NOMO-1 treated with DMSO at 0.1 percent for 48 hours (cell line): ENCODE data around the gene CNOT9.
"Not testable (repeated sequence)": the region's sequence is repeated elsewhere in the genome, so short reads cannot be mapped to it uniquely, and the experiment has no call there.

ENCODE experiments used
- DNase-seq: peaks from one replicate; lab custom pipeline; 2025; ENCODE audit not compliant: unreplicated experiment; lab: John Stamatoyannopoulos, UW

Gene CNOT9, protein sequence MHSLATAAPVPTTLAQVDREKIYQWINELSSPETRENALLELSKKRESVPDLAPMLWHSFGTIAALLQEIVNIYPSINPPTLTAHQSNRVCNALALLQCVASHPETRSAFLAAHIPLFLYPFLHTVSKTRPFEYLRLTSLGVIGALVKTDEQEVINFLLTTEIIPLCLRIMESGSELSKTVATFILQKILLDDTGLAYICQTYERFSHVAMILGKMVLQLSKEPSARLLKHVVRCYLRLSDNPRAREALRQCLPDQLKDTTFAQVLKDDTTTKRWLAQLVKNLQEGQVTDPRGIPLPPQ

DNA sequence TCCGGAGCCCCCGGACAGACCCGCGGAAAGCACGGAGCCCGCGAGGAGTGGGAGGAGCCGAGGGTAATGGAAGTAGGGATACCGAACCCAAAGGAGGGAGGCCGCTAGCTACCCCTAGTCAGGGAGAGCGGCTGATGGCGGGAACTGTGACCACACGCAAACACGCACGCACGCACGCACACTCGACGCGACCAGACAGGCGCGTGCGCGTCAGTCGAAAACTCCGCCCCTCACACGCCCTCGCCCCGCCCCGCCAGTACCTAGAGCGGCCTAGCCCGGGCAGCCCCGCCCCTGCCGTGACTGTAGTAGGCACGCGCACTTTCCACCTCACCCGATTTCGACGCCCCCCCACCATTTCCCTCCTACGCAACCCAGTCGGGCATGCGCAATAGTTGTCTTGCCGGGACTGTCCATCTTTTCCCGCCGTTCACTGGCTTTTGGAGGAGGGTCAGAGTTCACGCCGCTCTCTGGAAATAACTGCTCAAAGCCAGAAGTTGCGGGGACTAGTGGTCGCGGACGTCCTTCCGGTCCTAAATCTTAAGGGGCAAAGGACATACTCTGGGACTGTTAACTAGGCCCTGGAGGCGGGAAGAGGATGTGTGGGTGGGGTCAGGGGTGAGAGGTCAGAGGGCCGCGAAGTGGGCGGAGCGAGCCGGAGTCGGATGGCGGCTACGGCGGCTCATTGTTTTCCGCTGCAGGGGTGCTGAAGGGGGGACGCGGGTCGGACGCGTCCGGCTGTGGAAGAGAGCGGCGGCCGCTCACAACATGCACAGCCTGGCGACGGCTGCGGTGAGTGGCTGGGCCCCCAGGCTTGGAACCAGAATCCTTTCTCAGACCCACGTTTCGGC is at the start of gene CNOT9, which contains the start of gene USP37:
CNOT9 (plus strand) TSS at position 650 of the 848 bp plus-strand sequence; CDS start at position 766, 116 bp downstream.
USP37 (minus strand) TSS at position 162 of the 848 bp plus-strand sequence. CDS start 9,698 bp downstream, outside the sequence.
- DNase-seq: peak; percentile 98

DNA sequence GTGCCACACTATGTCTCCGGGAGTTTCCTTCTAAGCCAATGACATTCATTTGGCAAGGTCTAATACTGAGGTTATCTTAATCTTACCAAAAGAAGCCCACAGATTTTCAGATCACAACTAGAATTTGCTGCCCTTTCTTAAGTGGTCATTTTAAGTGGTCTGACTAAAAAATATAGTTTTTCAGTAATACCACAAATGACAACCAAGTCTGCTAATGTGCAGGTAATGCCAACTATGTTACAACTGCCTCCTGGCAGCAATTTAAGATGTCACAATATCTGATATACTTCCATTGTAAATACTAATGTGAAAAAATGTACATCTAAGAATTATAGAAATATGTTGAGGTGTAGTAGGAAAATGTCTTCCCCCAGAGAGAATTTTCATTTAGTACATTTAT is 49.8 kb upstream of the CNOT9 start:
- no peak for DNase-seq

DNA sequence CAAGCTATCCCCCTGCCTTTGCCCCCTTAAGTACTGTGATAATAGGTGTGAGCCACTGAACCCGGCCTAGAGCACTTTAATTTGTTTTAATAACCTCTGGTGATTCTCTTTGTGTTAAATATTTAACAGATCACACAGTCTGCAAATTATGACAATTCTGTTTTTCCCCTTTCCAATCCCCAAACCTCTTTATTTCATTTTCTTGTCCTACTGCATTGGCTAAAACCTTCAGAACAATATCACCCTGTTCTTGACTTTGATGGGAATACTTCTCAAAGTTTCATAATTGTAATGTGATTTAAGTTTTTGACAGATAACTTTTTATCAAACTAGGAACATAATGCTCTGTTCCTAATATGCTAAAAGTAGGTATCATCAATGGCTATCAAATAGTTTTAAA is 45.0 kb upstream of the CNOT9 start:
- DNase-seq: no peak

DNA sequence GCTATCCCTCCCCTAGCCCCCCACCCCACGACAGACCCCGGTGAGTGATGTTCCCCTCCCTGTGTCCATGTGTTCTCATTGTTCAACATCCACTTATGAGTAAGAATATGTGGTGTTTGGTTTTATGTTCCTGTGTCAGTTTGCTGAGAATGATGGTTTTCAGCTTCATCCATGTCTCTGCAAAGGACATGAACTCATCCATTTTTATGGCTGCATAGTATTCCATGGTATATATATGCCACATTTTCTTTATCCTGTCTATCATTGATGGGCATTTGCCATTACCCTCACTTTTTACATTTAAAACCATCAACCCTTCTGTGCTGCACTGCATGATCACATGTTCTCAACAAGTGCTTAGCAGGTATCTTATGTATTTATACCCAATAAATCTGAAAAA is 40.2 kb upstream of the CNOT9 start:
- not testable (repeated sequence) for DNase-seq

DNA sequence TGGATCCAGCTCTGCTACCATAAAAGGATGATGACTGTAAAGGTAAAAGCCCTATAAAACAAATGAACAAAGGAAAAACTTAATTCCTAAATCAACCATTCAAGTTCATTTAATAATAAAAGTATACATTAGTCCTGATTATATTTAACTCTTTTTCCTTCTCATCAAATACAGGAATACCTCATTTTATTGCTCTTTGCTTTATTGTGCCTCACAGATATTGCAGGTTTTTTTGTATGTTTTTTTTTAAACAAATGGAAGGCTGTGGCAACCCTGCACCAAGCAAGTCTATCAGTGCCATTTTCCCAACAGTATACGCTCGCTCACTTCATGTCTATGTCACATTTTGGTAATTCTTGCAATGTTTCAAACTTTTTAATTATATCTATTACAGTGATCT is 38.6 kb upstream of the CNOT9 start:
- no peak for DNase-seq

DNA sequence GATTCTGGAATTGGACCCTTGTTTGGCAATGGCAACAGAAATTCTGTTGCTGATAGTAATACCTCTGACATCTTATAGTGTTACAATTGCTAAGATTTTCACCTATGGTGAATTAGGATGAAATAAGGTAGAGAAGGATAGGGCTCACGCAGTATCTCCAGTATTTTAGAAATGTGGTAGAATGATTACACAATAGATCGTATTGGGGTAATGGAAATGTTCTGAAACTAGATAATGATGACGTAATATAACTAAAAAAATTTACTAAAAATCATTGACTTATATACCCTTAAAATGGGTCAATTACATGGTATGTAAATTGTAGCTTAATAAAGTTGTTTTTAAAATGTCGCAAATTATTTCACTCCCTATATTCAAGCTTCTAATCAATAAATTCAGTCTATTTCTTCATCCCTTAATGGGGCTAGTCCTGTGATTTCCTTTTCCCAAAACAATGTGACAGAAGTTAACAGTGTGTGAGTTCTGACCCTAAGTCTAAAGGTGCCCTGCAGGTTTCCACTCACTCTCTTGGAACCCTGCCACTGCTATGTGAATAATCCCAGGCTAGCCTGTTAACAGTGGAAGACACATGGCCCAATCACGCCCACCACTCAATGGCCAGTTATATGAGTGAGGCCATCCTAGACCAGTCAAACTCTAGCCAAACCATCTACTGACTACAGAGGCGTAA is 31.7 kb upstream of the CNOT9 start:
- DNase-seq: no peak

DNA sequence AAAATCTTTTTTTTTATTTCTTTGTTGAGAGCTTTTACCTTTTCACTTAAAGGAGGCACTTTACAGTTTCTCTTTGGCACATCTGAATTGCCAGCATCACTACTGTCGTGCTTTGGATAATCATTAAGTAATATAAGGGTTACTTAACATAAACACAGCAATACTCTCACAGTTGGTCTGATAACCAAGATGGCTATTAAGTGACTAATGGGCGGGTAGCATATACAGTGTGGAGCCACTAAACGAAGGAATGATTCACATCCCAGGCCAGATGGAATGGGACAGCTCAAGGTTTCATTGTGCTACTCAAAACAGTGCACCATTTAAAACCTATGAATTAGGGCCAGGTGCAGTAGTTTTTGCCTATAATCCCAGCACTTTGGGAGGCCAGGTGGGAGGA is 28.6 kb upstream of the CNOT9 start:
- DNase-seq: no peak

DNA sequence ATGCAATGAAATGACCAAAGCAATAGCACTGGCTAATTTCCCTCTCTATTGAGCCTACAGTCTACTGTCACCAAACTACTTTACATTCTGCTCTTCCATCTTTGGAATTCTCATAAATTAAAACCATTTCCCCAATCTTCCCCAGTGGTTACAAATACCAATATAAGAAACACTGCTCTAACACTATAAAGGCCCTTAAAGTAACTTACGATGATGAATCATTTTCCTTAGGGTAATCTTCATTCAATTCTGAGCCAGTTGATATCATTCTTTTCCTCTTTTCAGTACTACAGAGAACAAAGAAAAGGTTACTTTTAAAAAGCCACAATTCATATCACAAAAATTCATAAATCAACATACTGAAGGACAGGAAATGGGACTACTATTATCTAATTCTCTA is 22.6 kb upstream of the CNOT9 start:
- DNase-seq: no peak

DNA sequence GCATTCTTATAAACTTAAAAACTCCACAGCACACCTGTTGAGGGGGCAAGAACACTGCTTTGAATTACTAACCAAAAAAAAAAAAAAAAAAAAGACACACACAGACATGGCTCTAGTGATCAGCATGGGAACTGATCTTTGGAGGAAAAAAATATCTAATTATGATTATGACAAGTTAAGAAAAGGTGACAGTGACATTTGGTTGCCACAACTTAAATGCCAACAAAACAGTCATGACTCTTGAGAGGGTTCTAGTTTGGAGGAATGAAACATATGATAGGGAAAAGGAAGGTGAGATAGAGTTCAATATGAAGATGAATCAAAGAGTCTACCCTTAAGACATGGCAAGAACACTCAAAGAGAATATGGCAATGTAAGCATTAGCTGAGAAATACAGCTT is 21.1 kb upstream of the CNOT9 start:
- no peak for DNase-seq

DNA sequence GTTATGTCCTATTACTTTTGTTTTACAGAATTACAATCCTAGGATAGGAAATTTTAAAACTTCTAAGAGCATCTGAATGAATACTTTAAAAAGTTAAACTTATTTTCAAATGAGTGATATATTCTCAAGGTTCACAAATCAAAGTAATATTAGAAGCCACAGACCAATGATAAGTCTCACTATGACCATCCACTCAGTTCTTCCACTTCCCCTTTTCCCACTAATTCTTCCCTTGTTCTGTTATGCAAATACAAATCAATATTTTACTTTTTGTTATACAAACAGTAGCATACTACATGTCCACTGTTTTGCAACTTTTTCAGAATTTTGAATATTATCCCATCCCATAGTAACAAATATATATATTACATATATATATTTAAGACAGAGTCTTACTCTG is 20.7 kb upstream of the CNOT9 start:
- DNase-seq: no peak

DNA sequence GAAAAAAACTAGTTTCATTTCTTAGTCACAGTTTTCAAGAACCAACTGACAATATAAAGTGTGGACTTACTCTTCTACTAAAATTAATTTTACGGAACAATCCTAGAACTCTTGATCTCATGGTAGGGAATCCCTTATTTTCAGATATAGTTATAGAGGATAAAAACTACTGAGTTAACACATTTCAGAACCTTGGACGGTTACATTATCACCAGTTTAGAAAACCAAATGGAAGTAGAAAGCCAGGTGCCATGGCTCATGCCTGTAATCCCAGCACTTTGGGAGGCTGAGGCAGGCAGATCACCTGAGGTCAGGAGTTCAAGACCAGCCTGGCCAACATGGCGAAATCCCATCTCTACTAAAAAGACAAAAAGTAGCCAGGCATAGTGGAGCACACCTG is 14.4 kb upstream of the CNOT9 start:
- DNase-seq: not testable (repeated sequence)

DNA sequence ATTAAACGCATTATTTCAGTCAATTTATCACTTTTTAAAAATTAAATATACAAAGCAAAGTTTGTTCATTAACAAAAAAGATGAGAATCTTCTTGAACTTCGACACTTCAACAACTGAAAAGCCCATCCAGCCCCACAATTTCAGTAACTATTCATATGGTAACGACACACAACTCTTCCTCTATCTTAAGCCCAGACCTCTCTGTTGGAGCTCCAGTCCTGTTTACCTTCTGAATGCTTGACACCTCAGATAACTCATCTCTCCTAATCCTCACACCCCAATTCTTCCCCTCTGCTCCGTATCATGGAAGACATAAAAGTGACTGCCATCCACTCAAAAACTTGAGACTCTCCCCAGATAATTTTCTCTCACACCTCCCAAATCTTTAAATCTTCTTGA is 13.1 kb upstream of the CNOT9 start:
- DNase-seq: no peak

DNA sequence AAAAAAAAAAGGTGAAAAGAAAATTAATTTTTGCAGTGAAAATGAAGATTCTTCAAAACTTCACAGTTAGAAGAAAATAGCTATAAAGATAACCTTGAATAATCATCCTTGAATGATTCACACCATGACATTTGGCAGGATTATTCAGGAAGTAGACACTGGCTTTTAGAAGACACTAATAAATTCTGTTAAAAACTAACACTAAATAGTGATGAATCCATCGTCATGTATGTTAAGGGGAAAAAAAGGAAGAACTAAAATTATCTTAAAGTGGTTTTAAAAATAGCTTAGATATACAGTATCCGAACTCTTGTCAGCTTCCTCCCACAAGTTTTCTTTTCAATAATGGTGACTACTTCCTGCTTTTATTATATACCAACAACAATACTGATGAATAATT is 10.7 kb upstream of the CNOT9 start:
- peak; percentile 72 for DNase-seq

DNA sequence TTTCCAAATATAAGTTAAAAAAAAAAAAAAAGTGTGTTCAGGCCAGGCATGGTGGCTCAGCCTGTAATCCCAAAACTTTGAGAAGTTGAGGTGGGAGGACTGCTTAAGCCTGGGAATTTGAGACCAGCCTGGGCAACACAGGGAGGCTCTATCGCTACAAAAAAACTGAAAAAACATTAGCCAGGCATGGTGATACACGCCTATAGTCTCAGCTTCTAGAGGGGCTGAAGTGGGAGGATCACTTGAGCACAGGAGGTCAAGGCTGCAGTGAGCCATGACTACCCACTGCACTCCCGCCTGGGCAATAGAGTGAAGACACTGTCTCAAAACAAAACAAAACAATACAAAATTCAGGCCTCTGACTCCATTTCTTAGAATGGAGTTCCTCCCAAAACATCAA is 9.7 kb upstream of the CNOT9 start:
- no peak for DNase-seq

DNA sequence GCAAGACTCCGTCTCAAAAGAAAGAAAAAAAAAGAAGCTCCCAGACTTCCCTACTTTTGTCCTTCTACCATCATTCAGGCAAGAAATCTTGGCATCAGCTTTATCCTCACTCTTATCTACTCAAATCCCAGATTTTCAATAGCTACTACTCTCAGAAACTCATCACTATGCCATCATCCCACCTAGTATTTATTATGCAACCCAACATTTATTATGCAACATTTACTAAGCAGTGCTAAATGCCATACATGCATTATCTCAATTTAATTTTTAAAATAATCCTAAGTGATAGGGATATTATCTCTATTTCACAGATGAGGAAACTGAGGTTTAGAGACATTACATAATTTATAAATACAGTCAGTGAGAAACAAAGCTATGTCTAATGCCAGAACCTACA is 4.6 kb upstream of the CNOT9 start:
- no peak for DNase-seq

DNA sequence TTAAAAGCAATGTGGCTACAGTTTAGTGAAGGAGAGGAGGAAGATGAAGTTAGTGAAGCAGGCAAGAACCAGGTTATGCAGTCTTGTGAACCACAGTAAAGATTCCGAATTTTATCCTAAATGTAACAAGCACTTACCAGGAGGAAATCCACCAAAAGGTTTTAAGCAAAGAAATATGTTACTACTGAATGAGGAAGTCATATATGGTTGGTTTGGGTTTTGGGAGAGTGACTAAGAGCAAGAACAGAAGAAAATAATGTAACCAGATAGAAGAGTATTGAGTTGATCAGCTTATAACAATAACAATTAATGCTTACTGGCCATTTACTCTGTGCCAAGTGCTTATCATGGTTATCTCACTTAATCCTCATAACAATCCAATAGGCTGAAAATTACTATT is 2.3 kb upstream of the CNOT9 start:
- DNase-seq: no peak

DNA sequence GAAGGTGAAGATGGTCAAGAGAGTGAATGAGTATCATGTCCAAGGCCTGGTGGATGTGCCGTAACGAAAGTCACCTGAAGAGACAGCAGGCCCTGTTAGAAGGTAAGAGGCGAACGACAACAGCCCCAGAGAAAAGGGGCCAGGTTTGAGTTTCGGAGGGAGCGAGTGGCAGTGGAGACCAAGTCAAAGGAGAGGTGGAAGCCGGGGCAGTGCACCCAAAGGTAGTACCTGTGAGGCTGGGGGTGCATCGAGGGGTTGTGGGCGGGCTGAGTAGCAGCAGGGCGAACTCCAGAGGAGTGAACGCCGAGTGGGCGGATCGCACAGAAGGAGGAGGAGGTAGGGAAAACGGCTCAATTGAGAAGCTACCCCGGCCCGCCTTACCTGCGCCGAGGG is 846 bp upstream of the CNOT9 start:
- no peak for DNase-seq

DNA sequence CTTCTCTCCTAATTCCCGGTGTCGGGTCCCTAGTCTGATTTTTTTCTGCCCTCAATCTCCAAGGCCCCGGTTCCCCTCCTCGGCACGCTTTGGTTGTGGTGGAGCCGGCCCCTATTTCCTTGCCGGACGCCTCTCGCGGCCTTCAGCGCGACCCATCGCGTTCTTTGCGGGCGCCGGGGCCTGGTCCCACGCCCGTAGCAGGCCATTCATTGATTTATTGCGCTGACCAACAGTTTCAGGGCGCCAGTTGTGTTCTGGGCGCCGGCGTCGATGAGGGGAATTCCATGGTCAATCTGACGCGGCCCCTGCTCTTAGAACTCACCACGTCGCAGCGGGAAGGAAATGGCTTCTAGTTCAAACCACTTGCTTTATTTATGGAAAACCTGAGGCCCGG is 396 bp downstream of the CNOT9 start:
- DNase-seq: peak; percentile 24

DNA sequence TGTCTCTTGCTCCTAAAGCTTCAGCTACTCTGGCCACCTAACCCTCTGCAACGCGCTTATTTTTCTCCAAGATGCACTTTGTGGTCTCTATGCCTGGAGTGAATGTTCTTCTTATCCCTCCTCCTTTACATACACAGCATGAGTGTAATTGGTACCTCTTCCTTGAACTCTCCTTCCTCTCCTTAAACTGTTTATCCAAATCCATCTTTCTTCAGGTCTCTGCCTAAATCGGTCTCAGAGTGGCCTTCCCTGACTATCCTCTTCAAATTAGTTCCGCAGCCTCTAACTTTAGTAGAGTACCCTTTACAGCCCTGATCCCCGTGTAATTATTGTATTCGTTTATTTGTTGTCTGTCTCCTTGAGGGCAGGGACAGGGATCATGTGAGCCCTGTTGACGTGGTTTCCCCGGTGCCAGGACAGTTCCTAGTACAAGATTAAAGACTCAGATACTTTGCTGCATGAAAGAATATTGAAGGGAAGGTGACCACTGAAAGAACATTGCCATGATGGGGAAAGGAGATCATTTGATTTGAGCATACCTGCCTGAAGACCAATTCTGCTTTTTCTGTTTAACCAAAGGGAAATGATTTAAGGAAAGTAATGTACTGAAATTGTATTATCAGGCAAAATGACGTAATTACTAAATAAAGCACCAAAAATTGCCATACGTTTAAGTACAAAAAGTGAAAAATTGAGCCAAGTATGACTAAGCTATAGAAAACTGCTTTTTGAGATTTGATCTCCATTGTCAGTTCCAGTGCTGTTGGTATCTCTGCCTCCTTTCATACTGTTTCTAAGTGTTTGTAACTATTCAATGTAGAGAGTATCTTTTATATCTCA is 1.2 kb downstream of the CNOT9 start:
- no peak for DNase-seq

DNA sequence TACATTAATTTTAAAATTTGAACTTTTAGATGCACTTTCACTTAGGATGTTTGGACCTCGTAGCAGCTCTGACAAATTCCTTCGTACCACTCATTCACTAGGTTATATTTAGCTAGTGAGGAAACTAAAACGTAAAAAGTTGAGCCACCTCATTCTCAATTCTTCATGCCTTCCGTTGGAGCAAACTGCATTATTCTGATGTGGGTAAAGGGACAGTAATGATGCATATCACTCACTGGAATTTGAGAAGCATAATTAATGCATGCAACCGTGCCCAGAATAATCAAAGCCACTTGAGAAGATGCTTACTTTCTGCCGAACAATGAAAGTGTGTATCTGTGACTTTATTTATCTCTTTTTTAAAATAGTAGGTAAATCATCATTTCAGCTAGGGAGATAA is 2.2 kb downstream of the CNOT9 start:
- no peak for DNase-seq

DNA sequence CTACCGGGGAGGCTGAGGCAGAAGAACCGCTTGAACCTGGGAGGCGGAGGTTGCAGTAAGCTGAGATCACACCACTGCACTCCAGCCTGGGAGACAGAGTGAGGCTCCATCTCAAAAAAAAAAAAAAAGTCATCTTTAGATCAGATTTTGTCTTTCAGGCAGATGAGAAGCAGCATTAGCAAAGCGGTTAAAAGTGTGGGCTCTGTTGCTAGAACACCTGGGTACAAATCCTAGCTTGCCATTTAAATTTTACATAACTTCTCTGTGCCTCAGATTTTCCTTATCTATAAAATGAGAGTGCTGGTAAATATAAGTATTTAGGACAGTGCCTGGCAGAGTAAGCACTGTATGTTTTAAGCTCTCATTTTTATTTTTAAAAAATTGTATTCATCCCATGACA is 8.2 kb downstream of the CNOT9 start:
- DNase-seq: no peak
